ENCODE results near the gene LAMTOR1.
"Not testable (repeated sequence)": the region's sequence is repeated elsewhere in the genome, so short reads cannot be mapped to it uniquely, and the experiment has no call there.

Gene LAMTOR1

GRCh38 chr11:72102946-72103753, at the start of gene LAMTOR1:
TSS of gene LAMTOR1 (minus strand) at chr11:72103297. CDS start at chr11:72103224, 73 bp downstream.
- DNase-seq (ENCODE audit: extremely low read depth in 1 of 2, low read depth in 1 of 2): peak; percentile 94 to 96

DNA sequence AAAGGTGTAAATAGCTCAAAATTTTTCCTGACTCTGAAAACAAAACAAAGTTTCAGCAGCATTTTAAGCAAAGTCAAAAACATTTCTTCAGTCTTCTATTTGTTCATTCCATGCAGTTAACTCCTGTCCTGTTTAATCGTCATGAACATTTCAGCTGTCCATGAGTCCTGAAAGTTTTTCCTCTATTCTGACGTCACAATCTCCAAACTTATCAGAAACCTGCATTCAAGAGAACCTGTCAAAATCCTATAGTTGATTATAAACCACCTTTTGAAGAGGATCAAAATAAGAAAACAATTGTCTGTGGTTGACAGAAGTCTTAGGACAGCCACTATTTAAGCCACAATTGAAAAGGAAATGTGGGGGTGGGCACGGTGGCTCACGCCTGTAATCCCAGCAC, 47.8 kb upstream of the LAMTOR1 start:
- DNase-seq (ENCODE audit: extremely low read depth in 1 of 2, low read depth in 1 of 2): no peak

DNA sequence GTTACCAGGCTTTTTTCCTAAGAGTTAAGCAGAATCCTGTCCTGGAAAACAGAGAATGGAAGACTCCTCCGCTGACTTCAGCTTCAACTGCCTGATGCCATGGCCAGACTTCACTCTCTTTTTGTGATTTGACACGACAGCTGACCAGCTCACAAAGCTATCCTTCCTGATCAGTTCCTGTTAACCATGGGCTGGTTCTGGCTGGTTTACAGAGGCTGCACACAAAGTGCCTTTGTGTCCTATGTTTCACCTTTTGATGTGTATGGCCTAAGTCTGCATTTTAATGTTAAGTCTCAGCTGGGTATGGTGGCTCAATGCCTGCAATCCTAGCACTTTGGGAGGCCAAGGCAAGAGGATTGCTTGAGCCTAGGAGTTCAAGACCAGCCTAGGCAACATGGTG, 43.5 kb upstream of the LAMTOR1 start:
- DNase-seq (ENCODE audit: extremely low read depth in 1 of 2, low read depth in 1 of 2): no peak

DNA sequence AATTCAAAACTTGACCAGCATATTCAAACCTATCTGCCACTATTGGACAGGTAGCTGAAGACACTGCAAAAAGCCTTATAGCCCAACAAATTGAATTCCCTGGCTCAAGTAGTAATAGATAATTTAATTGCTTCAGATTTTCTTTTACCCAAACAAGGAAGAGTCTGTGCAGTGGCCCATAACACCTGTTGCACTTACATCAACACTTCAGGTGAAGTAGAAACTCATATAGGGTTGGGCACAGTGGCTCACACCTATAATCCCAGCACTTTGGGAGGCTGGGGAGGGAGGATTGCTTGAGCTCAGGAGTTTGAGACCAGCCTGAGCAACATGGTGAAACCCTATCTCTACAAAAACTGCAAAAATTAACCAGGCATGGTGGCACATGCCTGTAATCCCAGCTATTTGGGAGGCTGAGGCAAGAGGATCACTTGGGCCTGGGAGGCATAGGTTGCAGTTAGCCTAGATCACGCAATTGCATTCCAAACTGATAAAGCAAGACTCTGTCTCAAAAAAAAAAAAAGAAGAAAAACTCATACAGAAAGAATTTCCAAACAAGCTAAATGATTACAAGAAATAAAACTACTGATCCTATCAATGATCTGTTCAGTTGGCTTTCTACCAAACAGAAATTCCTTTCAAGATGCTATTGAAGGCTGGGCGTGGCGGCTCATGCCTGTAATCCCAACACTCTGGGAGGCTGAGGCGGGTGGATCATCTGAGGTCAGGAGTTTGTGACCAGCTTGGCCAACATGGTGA, 41.9 kb upstream of the LAMTOR1 start:
- no peak for DNase-seq (ENCODE audit: extremely low read depth in 1 of 2, low read depth in 1 of 2)

DNA sequence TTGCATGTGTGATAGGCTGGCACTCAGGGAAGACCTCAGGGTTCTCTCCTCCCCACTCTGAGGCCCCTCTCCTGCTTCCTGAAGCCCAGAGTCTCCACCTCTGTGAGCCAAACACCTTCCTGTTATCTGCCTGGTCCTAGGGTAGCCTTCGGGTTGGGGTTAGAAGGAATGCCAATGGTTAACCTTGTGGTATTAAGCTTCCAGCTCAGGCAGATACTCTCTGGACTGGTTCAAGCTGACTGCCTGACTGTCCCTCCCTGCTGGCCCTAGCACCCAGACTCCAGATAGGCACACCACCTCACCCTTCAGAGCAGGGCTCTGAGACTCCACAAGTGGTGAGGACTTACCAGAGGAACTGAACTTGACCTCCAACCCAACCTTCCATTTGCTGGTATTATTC, 39.4 kb upstream of the LAMTOR1 start:
- DNase-seq (ENCODE audit: extremely low read depth in 1 of 2, low read depth in 1 of 2): not testable (repeated sequence)

- DNase-seq (ENCODE audit: extremely low read depth in 1 of 2, low read depth in 1 of 2): not testable (repeated sequence)
Observed at GRCh38 chr11:72142086-72142485, 39.0 kb upstream of the LAMTOR1 start.

GRCh38 chr11:72141066-72141465, 38.0 kb upstream of the LAMTOR1 start:
- DNase-seq (ENCODE audit: extremely low read depth in 1 of 2, low read depth in 1 of 2): no peak

GRCh38 chr11:72140661-72141060, 37.6 kb upstream of the LAMTOR1 start:
- no peak for DNase-seq (ENCODE audit: extremely low read depth in 1 of 2, low read depth in 1 of 2)

- DNase-seq (ENCODE audit: extremely low read depth in 1 of 2, low read depth in 1 of 2): no peak
Observed at GRCh38 chr11:72139500-72139899, 36.4 kb upstream of the LAMTOR1 start.

GRCh38 chr11:72138821-72139390, 35.8 kb upstream of the LAMTOR1 start:
- no peak for DNase-seq (ENCODE audit: extremely low read depth in 1 of 2, low read depth in 1 of 2)

DNA sequence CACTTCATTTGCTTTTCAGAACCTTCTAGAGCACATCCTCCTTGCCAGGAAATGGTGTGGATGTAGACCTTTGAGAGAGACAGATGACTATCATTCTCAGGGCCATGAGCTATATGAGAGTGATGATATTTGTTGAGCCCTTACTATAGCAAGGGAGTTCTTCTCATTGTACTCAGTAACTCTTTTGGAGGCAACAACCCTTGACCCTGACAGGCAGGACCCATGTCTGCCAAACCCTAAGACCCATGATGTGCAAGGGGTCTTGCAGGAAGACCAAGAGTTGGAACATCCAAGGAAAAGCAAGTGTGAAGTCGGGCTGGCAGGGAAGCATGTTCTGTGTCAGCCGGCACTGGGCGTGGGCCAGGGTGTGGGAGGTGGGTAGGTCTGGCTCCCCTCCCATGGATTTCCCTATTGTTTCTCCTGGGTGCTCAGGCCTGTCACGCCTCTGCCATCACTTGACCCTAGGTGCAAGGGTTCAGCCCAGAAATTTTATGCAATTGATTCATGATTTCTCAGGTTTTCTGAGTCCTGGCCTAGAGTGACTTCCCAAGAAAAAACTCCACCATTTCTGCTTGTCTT, 33.7 kb upstream of the LAMTOR1 start:
- DNase-seq (ENCODE audit: extremely low read depth in 1 of 2, low read depth in 1 of 2): no peak

DNA sequence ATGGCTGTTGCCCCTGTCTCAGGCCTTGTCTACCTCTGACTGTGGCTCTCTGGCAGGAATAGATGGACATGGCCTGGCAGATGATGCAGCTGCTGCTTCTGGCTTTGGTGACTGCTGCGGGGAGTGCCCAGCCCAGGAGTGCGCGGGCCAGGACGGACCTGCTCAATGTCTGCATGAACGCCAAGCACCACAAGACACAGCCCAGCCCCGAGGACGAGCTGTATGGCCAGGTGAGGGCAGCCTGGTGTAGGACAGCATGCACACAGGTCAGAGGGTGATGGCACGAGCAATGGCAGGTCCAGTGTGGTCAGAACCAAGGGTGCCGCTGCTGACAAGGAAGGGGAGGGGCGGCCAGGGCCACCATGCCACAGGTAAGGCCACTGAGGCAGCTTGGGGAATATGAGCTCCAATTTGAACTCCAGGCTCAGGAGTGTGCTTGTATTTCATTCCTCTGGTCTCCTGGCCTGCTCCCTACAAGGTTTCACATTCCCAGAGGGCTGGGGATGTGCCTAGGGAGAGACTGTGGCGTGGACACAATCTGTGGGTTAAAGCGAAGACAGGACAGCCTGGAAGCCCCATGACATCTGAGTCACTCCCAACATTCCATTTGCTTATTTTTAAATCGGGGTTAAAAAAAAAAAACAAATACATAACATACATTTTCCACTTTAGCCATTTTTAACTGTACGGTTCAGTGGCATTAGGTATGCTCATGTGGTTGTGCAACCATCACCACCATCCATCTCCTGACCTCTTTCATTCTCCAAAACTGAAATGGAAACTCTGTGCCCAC, 33.0 kb upstream of the LAMTOR1 start:
- DNase-seq (ENCODE audit: extremely low read depth in 1 of 2, low read depth in 1 of 2): no peak

- not testable (repeated sequence) for DNase-seq (ENCODE audit: extremely low read depth in 1 of 2, low read depth in 1 of 2)
Observed at GRCh38 chr11:72135473-72135872, 32.4 kb upstream of the LAMTOR1 start, which contains the start of gene FOLR3. TSS of gene FOLR3 (plus strand) at chr11:72135725. CDS start at chr11:72135953, 228 bp downstream.

DNA sequence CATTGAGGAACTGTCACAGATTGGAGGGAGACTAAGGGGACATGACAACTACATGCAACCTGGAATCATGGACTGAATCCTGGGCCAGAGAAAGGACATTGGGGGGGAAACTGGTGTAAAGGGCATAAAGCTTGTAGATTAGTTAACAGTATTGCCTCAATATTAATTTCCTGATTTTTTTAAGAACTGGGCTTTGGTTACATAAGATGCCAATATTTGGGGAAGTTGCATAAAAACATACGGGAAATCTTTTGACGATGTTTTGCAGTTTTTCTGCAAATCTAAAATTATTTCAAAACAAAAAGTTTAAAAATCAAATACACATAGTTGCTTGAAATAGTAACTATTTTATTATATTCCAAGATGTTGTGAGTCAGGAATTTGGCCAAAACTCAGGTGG, 29.5 kb upstream of the LAMTOR1 start:
- no peak for DNase-seq (ENCODE audit: extremely low read depth in 1 of 2, low read depth in 1 of 2)

DNA sequence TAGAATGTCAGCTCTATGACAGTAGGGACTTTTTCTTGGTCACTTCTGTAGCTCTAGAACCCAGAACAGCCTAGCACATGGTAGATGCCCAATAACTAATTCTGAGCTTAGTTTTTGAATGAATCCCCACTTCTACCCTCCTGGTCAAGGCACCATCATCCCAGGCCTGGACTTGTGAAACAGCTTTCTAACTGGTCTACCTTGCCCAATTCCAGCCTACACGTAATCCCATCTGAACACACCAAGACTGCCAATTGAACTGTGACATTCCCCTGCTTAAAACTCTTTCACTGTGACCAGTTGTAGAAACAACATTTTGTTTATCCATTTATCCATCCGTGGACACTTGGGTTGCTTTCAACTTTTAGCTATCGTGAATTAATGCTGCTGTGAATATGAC, 26.3 kb upstream of the LAMTOR1 start:
- no peak for DNase-seq (ENCODE audit: extremely low read depth in 1 of 2, low read depth in 1 of 2)

GRCh38 chr11:72127923-72128322, 24.8 kb upstream of the LAMTOR1 start:
- DNase-seq (ENCODE audit: extremely low read depth in 1 of 2, low read depth in 1 of 2): no peak

DNA sequence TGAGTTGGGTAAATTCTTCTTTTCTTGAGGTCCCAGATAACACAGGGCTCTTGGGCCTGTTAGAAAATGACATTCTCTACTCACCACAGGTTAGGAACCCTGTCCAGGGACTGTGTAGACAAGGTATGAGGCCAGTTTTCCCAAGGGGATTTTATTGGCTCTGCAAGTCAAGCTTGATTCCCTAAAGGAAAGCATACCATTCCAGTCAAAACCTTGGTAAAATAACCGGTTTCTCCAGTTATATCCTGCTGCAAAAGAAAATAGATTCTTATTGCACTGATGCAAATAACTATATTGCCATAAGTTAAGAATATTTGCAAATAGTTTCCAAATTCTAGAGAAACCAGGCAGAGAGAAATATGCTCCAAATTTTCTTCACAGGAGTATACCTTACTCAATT, 22.9 kb upstream of the LAMTOR1 start:
- DNase-seq (ENCODE audit: extremely low read depth in 1 of 2, low read depth in 1 of 2): no peak

DNA sequence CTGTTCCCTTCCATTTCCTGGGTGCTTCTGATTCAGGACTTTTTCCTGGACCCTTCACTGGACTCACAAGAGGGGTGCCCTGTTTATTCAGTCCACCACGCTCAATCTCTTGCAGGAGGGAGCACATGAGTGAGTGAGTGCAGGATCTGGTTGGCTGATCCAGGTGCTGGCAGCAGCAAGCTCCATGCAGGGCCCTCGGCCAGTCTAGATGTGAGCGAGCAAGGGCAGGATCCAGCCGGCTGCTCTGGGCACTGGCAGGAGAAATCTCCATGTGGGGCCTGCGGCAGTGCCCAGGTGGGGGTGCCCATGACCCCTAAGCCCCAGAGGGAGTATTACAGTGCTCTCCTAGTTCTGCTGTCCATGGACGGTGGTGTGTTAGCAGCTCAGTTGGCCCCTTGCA, 20.9 kb upstream of the LAMTOR1 start:
- no peak for DNase-seq (ENCODE audit: extremely low read depth in 1 of 2, low read depth in 1 of 2)

GRCh38 chr11:72123117-72123653, 20.1 kb upstream of the LAMTOR1 start:
- no peak for DNase-seq (ENCODE audit: extremely low read depth in 1 of 2, low read depth in 1 of 2)

GRCh38 chr11:72122607-72123006, 19.5 kb upstream of the LAMTOR1 start:
- no peak for DNase-seq (ENCODE audit: extremely low read depth in 1 of 2, low read depth in 1 of 2)

Data from activated CD8-positive, alpha-beta memory T cell treated with anti-CD3 and anti-CD28 coated beads for 1 hour (primary cell).